ENCODE results near the gene GNMT. TPM values are rescaled to one million over a fixed set of nuclear protein-coding genes. Genes with fewer than 3 reads are reported as not detected.
A peak's percentile ranks its signal among the peaks of the same experiment; 100 is the strongest.

The GNMT gene
- total and polyA plus RNA-seq, 2 experiments from 2014 or later, result 0.21 to 1.3 TPM

GRCh38 chr6:42921801-42922200, 38.8 kb upstream of the GNMT start:
- no peak for TF ChIP-seq CTCF (IDR thresholded peaks at IDR 0.05; ENCODE audit: low read depth, low read length)
- no peak for DNase-seq (ENCODE audit: low read depth in 1 of 2, low spot score in 1 of 2)

GRCh38 chr6:42923666-42924065, 36.9 kb upstream of the GNMT start:
- peak in 1 of 2 donors; percentile 61 for DNase-seq (ENCODE audit: low read depth in 1 of 2, low spot score in 1 of 2)
- no peaks in the 10 kb centered on the region for H3K27me3 ChIP-seq

More at GRCh38 chr6:42921801-42922200, 38.8 kb upstream of the GNMT start:
- Histone ChIP-seq H3K27me3 (no peaks in the 10 kb centered on the region), H3K27ac (no peak overlapping the region), H3K4me3 (no peak overlapping the region), H3K36me3 (no peaks in the 10 kb centered on the region), H3K9me3 (ENCODE audit: low read depth) (no peaks in the 10 kb centered on the region), H3K4me1 (ENCODE audit: low read depth) (no peaks in the 10 kb centered on the region)

GRCh38 chr6:42925248-42925857, 35.2 kb upstream of the GNMT start:
- Histone ChIP-seq H3K4me1 (ENCODE audit: low read depth) (peaks cover under 1% of the 10 kb centered on the region), H3K9me3 (ENCODE audit: low read depth) (no peaks in the 10 kb centered on the region), H3K27me3 (no peaks in the 10 kb centered on the region), H3K4me3 (no peak overlapping the region), H3K27ac (no peak overlapping the region), H3K36me3 (no peaks in the 10 kb centered on the region)
- no peak for TF ChIP-seq CTCF (IDR thresholded peaks at IDR 0.05; ENCODE audit: low read depth, low read length)
- no peak for DNase-seq (ENCODE audit: low read depth in 1 of 2, low spot score in 1 of 2)

More at GRCh38 chr6:42923666-42924065, 36.9 kb upstream of the GNMT start:
- no peak overlapping the region for H3K27ac ChIP-seq
- no peaks in the 10 kb centered on the region for H3K9me3 ChIP-seq (ENCODE audit: low read depth)
- no peak for TF ChIP-seq CTCF (IDR thresholded peaks at IDR 0.05; ENCODE audit: low read depth, low read length)
- no peak overlapping the region for H3K4me3 ChIP-seq
- H3K36me3 ChIP-seq, result no peaks in the 10 kb centered on the region
- H3K4me1 ChIP-seq (ENCODE audit: low read depth), result no peaks in the 10 kb centered on the region

GRCh38 chr6:42928986-42929820, 31.4 kb upstream of the GNMT start, which contains the start of gene CNPY3:
Gene CNPY3 (plus strand): TSS chr6:42929480. CDS start chr6:42929571, 91 bp downstream.
- H3K9me3 ChIP-seq (ENCODE audit: low read depth), result no peaks in the 10 kb centered on the region
- DNase-seq (ENCODE audit: low read depth in 1 of 2, low spot score in 1 of 2), result peak; percentile 96 to 98
- peak; percentile 9 for TF ChIP-seq CTCF (IDR thresholded peaks at IDR 0.05; ENCODE audit: low read depth, low read length)

GRCh38 chr6:42929821-42930360, 30.7 kb upstream of the GNMT start:
- H3K36me3 ChIP-seq, result peaks cover 9% of the 10 kb centered on the region
- no peaks in the 10 kb centered on the region for H3K27me3 ChIP-seq
- peak; percentile 67 to 68 for DNase-seq (ENCODE audit: low read depth in 1 of 2, low spot score in 1 of 2)
- peak overlapping the region; percentile 77 for H3K27ac ChIP-seq
- no peaks in the 10 kb centered on the region for H3K9me3 ChIP-seq (ENCODE audit: low read depth)
- H3K4me1 ChIP-seq (ENCODE audit: low read depth), result peaks cover 7% of the 10 kb centered on the region
- TF ChIP-seq CTCF (IDR thresholded peaks at IDR 0.05; ENCODE audit: low read depth, low read length), result no peak
- H3K4me3 ChIP-seq, result peak overlapping the region; percentile 57

More at GRCh38 chr6:42928986-42929820, 31.4 kb upstream of the GNMT start, which contains the start of gene CNPY3:
- Histone ChIP-seq H3K4me3 (peak within 1 kb of the TSS; percentile 57), H3K4me1 (ENCODE audit: low read depth) (peaks cover 7% of the 10 kb centered on the region), H3K36me3 (peaks cover 2% of the 10 kb centered on the region), H3K27ac (peak within 1 kb of the TSS; percentile 77), H3K27me3 (no peaks in the 10 kb centered on the region)

All from cardiac muscle cell (in vitro differentiated cells and primary cell).